Measurements from ENCODE around the gene E2F8. TPM values are rescaled to one million over a fixed set of nuclear protein-coding genes. Genes with fewer than 3 reads are reported as not detected.

E2F8 gene
- polyA plus RNA-seq, 3 donors: not detected

GRCh38 chr11:19268909-19269308 is 28.2 kb upstream of the E2F8 start:
- no peak overlapping the region for H3K4me2 ChIP-seq (replicated peaks; ENCODE audit: extremely low read depth, low read length, poor library complexity, severe bottlenecking)
- no peaks in the 10 kb centered on the region for H3K79me2 ChIP-seq (ENCODE audit: insufficient read depth, low read length)
- no peaks in the 10 kb centered on the region for H4K20me1 ChIP-seq (ENCODE audit: insufficient read depth, low read length)
- H3K27ac Mint-ChIP-seq: no peak overlapping the region
- peaks cover 0 to 8% (median 4%) of the 10 kb centered on the region in 7 donors for H3K9me3 Mint-ChIP-seq
- H3K4me1 ChIP-seq (ENCODE audit: control insufficient read depth in 1 of 2, insufficient read depth in 2 of 2, low read length in 2 of 2): no peaks in the 10 kb centered on the region
- H3K9me3 ChIP-seq (replicated peaks in 1 of 2; ENCODE audit: control insufficient read depth in 1 of 2, insufficient read depth in 1 of 2, low read length in 2 of 2): no peaks in the 10 kb centered on the region
- no peak for DNase-seq
- no peak overlapping the region for H3K4me3 ChIP-seq (replicated peaks in 1 of 3; ENCODE audit: low read depth in 2 of 3, low read length in 3 of 3)
- peaks cover 0 to 8% (median 4%) of the 10 kb centered on the region in 3 donors for H3K27me3 Mint-ChIP-seq (ENCODE audit: low read depth in 3 of 3)
- H3K36me3 ChIP-seq (replicated peaks in 1 of 2; ENCODE audit: control insufficient read depth in 1 of 2, insufficient read depth in 2 of 2, low read length in 2 of 2): no peaks in the 10 kb centered on the region
- intact Hi-C loops (cut with micrococcal nuclease): no loop called here
- H3K9ac ChIP-seq (ENCODE audit: insufficient read depth, low read length, poor library complexity, severe bottlenecking): no peak overlapping the region
- peaks cover 0 to 4% of the 10 kb centered on the region in 2 donors for H3K27me3 ChIP-seq (ENCODE audit: control insufficient read depth in 2 of 2, insufficient read depth in 2 of 2, low read length in 2 of 2)
- H3K4me1 Mint-ChIP-seq: peaks cover 11% of the 10 kb centered on the region
- H2AFZ ChIP-seq (ENCODE audit: insufficient read depth, low read depth, low read length, poor library complexity, severe bottlenecking): no peak overlapping the region
- TF ChIP-seq, protein P1, sequence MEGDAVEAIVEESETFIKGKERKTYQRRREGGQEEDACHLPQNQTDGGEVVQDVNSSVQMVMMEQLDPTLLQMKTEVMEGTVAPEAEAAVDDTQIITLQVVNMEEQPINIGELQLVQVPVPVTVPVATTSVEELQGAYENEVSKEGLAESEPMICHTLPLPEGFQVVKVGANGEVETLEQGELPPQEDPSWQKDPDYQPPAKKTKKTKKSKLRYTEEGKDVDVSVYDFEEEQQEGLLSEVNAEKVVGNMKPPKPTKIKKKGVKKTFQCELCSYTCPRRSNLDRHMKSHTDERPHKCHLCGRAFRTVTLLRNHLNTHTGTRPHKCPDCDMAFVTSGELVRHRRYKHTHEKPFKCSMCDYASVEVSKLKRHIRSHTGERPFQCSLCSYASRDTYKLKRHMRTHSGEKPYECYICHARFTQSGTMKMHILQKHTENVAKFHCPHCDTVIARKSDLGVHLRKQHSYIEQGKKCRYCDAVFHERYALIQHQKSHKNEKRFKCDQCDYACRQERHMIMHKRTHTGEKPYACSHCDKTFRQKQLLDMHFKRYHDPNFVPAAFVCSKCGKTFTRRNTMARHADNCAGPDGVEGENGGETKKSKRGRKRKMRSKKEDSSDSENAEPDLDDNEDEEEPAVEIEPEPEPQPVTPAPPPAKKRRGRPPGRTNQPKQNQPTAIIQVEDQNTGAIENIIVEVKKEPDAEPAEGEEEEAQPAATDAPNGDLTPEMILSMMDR (IDR thresholded peaks at IDR 0.05): no peak
- H3K4me3 Mint-ChIP-seq: no peak overlapping the region
- WGBS (ENCODE audit: insufficient coverage): no CpG with 5 or more reads among the region's 1 CpG
- H3K27ac ChIP-seq (ENCODE audit: low read depth in 1 of 2, low read length in 2 of 2): no peak overlapping the region
- no peaks in the 10 kb centered on the region for H3K36me3 Mint-ChIP-seq

GRCh38 chr11:19267567-19267966 is 26.8 kb upstream of the E2F8 start:
- Histone ChIP-seq H3K4me2 (replicated peaks; ENCODE audit: extremely low read depth, low read length, poor library complexity, severe bottlenecking) (no peak overlapping the region), H3K27ac (ENCODE audit: low read depth in 1 of 2, low read length in 2 of 2) (no peak overlapping the region), H3K9me3 (replicated peaks in 1 of 2; ENCODE audit: control insufficient read depth in 1 of 2, insufficient read depth in 1 of 2, low read length in 2 of 2) (no peaks in the 10 kb centered on the region), H3K4me1 (ENCODE audit: control insufficient read depth in 1 of 2, insufficient read depth in 2 of 2, low read length in 2 of 2) (no peaks in the 10 kb centered on the region), H3K27me3 (ENCODE audit: control insufficient read depth in 2 of 2, insufficient read depth in 2 of 2, low read length in 2 of 2) (peaks cover 0 to 4% of the 10 kb centered on the region in 2 donors), H3K4me3 (replicated peaks in 1 of 3; ENCODE audit: low read depth in 2 of 3, low read length in 3 of 3) (no peak overlapping the region), H3K9ac (ENCODE audit: insufficient read depth, low read length, poor library complexity, severe bottlenecking) (no peak overlapping the region), H3K79me2 (ENCODE audit: insufficient read depth, low read length) (no peaks in the 10 kb centered on the region), H2AFZ (ENCODE audit: insufficient read depth, low read depth, low read length, poor library complexity, severe bottlenecking) (no peak overlapping the region), H4K20me1 (ENCODE audit: insufficient read depth, low read length) (no peaks in the 10 kb centered on the region), H3K36me3 (replicated peaks in 1 of 2; ENCODE audit: control insufficient read depth in 1 of 2, insufficient read depth in 2 of 2, low read length in 2 of 2) (no peaks in the 10 kb centered on the region)
- peaks cover 4% of the 10 kb centered on the region for H3K4me1 Mint-ChIP-seq
- no peak overlapping the region for H3K4me3 Mint-ChIP-seq
- intact Hi-C loops (cut with micrococcal nuclease): no loop called here
- no peak for DNase-seq
- no peak overlapping the region for H3K27ac Mint-ChIP-seq
- WGBS (ENCODE audit: insufficient coverage): 90% methylated on average over 2 of the region's 5 CpGs
- H3K36me3 Mint-ChIP-seq: no peaks in the 10 kb centered on the region
- H3K9me3 Mint-ChIP-seq: peaks cover 0 to 8% (median 0%) of the 10 kb centered on the region in 7 donors
- peaks cover 0 to 6% (median 4%) of the 10 kb centered on the region in 3 donors for H3K27me3 Mint-ChIP-seq (ENCODE audit: low read depth in 3 of 3)
- TF ChIP-seq, protein P1 (IDR thresholded peaks at IDR 0.05): no peak
